ENCODE measurements around the gene MAST4.

- TF ChIP-seq, protein P1, sequence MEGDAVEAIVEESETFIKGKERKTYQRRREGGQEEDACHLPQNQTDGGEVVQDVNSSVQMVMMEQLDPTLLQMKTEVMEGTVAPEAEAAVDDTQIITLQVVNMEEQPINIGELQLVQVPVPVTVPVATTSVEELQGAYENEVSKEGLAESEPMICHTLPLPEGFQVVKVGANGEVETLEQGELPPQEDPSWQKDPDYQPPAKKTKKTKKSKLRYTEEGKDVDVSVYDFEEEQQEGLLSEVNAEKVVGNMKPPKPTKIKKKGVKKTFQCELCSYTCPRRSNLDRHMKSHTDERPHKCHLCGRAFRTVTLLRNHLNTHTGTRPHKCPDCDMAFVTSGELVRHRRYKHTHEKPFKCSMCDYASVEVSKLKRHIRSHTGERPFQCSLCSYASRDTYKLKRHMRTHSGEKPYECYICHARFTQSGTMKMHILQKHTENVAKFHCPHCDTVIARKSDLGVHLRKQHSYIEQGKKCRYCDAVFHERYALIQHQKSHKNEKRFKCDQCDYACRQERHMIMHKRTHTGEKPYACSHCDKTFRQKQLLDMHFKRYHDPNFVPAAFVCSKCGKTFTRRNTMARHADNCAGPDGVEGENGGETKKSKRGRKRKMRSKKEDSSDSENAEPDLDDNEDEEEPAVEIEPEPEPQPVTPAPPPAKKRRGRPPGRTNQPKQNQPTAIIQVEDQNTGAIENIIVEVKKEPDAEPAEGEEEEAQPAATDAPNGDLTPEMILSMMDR (IDR thresholded peaks at IDR 0.05) = no peak
- no peak for TF ChIP-seq POLR2A (IDR thresholded peaks at IDR 0.05)
- TF ChIP-seq POLR2AphosphoS5 (IDR thresholded peaks at IDR 0.05) = no peak
Measured at GRCh38 chr5:67216564-67216963, 620.4 kb downstream of the MAST4 start.

All from gastroesophageal sphincter (tissue), 3 donors.